GM21723 (cell line): ENCODE data around the gene NBR1.
A peak's percentile ranks its signal among the peaks of the same experiment; 100 is the strongest.
"Not testable (repeated sequence)": the region's sequence is repeated elsewhere in the genome, so short reads cannot be mapped to it uniquely, and the experiment has no call there.

ENCODE experiments used
- ATAC-seq: cut with Tn5 transposase; IDR thresholded peaks from one replicate; pipeline ENCODE4 v1.9.1; 2021; ENCODE audit warnings: mild to moderate bottlenecking, moderate library complexity; ENCODE audit not compliant: unreplicated experiment

Gene NBR1

DNA sequence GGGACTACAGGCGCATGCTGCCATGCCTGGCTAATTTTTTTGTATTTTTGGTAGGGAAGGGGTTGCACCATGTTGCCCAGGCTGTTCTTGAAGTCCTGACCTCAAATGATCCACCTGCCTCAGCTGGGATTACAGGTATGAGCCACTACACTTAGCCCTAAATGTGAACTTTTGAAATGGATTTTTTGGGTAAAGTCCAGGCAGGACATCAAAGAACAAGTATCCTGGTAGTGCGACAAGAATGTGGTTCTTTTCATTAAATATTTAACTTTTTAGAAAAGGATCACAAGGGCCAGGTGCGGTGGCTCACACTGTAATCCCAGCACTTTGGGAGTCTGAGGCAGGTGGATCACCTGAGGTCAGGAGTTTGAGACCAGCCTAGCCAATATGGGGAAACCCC, 15.3 kb upstream of the NBR1 start:
- ATAC-seq, result no peak

DNA sequence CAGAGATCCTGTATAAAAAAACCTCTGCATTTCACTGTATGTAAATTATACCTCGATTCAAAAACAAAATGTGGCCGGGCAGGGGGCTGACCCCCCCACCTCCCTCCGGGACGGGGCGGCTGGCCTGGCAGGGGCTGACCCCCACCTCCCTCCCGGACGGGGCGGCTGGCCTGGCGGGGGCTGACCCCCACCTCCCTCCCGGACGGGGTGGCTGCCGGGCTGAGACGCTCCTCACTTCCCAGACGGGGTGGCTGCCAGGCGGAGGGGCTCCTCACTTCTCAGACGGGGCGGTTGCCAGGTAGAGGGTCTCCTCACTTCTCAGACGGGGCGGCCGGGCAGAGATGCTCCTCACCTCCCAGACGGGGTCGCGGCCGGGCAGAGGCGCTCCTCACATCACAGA, 11.8 kb upstream of the NBR1 start:
- not testable (repeated sequence) for ATAC-seq

DNA sequence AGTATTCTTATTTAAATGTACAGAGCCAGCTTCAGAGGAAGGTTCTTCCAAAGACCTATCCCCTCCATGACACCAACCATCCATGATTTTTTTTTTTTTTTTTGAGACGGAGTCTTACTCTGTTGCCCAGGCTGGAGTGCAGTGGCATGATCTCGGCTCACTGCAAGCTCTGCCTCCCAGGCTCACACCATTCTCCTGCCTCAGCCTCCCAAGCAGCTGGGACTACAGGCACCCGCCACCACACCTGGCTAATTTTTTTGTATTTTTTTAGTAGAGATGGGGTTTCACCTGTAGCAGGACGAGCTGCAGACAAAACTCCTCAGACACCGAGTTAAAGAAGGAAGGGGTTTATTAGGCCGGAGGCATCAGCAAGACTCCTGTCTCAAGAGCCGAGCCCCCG, 11.1 kb upstream of the NBR1 start:
- not testable (repeated sequence) for ATAC-seq

DNA sequence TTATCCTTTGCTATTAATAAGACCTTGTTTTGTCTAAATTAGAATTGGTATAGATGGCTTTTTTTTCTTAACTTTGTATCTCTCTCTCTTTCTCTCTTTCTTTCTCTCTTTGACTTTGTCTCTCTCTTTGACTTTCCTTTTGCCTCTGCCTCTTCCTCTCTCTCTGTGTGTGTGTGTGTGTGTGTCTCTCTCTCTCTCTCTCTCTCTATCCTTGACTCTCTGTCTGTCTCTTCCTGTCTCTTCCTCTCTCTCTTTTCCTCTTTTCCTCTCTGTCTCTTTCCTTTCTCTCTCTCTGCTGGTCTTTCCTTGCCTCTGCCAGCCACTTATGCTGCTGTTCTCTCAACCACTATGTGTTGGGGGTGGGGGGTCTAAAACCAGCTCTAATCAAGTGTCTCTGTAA, 5.0 kb upstream of the NBR1 start:
- ATAC-seq, result not testable (repeated sequence)

DNA sequence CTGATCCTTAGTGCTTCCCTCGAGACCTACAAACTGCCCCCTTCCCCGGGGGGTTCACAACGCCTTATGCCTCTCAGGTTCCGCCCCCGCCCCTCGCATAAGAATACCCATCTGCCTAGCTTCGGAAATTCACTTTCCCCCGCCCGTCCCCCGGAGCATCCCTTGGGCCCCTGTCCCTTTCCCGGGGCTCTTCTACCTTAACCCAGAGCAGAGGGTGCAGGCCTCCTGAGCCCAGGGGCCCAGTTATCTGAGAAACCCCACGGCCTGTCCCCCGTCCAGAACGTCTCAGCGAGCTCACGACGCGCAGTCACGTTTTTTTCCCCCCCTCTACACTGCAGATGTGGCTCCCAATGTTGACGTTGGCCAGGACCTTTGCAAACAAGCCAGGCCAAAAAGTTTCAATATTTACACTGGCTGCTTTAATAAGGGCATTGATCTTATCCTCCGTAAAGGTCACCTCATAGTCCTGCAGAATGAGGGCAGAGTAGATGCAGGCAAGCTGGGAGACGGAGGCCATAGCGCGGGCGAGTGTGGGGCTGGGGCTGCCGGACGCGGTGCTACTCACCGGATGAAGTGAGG, 1.4 kb upstream of the NBR1 start:
- ATAC-seq, result peak; percentile 31

DNA sequence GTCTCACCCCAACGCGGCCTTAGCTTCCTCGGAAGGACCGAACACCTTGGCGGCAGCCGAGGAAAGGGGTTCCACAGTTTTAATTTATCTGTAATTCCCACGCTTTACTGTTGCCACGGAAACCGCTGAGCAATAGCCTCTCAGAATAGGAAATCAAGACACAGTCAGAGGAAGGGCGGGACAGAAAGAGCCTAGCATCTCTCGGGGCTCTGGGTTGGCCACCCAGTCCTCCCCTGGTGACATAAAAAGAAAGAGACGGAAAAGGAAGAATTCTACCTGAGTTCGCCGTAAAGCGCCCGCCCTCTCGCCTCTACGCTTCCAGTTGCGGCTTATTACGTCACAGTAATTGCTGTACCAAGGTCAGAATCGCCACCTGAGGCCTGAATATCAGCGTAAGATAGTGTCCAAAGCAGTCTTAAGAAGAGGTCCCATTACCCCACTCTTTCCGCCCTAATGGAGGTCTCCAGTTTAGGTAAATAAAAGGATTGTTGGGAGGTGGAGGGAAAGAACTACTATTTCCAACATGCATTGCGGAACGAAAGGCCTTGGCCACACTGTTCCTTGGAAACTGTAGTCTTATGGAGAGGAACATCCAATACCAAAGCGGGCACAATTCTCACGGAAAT, 761 bp upstream of the NBR1 start:
- ATAC-seq, result peak; percentile 75

DNA sequence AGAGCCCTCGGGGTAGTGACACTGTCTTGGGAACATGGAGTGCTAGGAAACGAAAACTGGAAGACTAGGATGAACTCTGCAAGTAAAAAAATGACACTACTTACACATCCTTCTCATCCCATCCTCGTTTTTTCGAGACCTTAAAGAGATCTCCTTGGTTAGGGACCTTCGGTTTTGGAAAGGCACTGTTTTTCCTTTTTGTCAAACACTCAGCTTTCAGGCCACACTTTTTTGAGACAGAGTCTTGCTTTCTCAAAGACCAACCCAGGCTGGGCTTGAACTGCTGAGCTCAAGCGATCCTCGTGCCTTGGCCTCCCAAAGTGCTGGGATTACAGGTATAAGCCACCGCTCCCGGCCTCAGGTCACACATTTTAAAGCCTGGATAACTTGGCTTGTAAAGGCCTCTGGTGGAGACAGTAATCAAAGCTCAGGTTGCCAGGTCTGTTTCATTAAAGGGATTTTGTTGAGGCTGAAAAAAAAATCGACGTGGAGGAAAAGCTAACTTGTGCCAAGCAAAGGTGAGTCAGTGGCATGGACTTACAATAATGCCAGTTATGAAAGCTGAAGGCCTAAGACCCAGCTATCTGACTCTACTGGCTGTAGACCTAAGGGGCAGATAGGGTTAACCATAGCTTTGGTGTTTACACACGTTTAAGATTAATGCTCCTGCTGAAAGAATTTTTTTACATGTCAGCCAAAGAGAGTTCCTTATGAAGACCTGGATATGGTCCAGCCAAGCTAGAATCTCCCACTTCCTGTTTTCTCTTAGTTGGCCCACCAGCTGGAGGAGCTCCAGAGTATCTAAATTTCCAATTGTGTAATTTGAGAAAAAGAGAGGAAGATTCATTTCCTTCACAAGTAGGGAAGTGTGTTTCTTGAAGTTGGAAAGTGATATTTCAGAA, 823 bp downstream of the NBR1 start:
- no peak for ATAC-seq

DNA sequence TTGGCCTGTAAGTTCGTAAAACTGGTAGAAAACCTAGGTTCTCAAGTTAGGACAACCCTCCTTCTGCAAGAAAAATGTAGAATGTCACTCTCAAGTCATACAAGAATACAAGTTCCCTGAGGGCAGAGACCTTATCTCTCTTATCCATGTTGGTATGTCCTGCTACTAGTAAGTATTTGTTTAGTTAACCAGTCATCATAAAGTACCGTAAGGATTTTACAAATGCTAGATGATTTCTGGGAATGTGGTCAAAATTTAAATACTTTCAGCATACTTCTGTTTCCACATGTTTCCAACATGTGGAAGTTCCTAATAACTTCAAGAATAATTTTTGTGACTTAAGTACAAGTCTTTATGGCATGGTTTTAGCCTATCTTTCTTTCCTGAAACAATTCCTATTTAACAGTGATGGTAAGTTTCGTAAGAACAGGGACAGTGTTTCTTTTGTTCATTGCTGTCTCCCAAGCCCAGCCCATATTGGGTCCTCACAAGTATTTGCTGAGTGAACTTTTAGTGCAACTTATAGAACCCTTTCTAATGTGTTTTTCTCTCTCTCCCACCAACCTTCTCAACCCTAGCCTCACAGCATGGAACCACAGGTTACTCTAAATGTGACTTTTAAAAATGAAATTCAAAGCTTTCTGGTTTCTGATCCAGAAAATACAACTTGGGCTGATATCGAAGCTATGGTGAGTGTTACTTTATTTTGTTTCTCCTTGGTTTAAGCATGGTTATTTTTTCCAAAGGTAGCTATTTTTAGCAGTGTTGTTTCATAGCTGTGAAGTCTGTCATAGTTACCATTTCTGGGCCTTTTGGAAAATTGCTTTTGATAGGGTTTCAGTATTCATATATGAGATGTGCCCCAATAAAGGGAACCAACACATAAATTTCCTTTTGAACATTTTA, 4.5 kb downstream of the NBR1 start:
- no peak for ATAC-seq

DNA sequence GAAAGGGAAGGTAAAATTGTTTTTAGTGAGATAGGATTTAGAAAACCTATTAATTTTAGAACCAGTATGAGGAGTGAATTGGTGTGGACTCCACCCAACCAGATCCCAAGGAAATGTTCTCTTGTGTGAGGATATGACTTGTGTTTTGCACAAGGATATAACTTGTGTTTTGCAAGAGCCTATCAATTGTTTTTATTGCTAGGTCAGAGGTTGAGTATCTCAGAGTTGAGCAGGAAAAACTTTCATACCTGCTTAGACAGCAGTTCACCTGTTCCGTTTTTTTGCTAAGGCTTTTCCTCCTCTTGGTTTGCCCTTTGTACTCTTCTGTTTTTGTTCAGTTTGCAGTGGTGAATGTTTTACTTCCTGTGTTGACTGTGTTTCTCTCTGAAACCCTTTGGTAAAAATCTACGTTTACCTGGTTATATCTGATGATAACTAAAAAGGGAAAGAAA, 5.1 kb downstream of the NBR1 start:
- no peak for ATAC-seq

DNA sequence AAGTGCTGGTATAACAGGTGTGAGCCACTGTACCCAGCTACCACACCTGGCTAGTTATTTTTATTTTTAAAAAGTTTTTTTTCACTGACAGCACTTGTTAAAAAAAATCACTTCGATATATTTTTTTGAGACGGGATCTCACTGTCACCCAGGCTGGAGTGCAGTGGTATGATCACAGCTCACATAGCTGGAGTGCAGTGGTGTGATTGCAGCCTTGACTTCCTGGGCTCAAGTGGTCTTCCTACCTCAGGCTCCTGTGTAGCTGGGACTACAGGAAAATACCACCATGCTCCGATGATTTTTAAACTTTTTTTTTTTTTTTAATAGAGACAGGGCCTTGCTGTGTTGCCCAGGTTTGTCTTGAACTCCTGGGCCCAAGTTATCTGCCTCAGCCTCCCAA, 12.9 kb downstream of the NBR1 start:
- no peak for ATAC-seq

DNA sequence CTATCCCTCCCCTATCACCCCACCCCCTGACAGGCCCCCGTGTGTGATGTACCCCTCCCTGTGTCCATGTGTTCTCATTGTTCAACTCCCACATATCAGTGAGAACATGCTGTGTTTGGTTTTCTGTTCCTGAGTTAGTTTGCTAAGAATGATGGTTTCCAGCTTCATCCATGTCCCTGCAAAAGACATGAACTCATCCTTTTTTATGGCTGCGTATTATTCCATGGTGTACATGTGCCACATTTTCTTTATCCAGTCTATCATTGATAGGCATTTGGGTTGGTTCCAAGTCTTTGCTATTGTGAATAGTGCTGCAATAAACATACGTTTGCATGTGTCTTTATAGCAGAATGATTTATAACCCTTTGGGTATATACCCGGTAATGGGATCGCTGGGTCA, 15.6 kb downstream of the NBR1 start:
- ATAC-seq, result not testable (repeated sequence)

DNA sequence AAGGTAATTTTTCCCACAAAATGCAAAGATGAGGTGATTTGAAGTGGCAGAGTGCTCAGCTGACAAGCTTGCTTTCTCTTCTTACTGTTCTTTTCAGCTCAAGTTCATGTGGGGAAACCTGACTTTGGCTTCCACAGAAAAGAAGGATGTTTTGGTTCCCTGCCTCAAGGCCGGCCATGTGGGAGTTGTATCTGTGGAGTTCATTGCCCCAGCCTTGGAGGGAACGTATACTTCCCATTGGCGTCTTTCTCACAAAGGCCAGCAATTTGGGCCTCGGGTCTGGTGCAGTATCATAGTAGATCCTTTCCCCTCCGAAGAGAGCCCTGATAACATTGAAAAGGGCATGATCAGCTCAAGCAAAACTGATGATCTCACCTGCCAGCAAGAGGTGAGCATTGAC, 22.2 kb downstream of the NBR1 start:
- ATAC-seq, result no peak

DNA sequence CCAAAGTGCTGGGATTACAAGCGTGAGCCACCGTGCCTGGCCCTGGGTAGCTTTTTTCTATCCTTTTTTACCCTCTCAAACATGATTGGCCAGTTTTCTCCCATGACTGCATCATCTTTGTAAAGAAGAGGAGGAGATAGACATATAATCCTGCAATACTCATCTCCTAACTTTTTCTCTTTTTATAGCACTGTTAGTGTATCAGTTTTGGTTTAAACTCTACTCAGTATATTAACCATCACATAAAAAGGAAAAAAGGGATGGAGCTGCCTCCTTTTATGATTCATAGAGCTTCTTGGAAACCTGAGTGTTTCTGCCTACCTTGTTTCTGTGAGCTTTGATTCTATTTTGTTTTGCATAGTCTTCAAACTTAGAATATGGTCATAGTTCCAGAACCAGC, 28.6 kb downstream of the NBR1 start:
- ATAC-seq, result no peak

DNA sequence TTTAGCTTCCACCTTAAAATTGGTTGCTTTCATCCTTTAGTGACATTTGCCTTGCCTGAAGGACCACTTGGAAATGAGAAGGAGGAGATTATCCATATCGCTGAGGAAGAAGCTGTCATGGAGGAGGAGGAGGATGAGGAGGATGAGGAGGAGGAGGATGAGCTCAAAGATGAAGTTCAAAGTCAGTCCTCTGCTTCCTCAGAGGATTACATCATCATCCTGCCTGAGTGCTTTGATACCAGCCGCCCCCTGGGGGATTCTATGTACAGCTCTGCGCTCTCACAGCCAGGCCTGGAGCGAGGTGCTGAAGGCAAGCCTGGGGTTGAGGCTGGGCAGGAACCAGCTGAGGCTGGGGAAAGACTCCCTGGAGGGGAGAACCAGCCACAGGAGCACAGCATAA, 29.1 kb downstream of the NBR1 start:
- ATAC-seq, result no peak

DNA sequence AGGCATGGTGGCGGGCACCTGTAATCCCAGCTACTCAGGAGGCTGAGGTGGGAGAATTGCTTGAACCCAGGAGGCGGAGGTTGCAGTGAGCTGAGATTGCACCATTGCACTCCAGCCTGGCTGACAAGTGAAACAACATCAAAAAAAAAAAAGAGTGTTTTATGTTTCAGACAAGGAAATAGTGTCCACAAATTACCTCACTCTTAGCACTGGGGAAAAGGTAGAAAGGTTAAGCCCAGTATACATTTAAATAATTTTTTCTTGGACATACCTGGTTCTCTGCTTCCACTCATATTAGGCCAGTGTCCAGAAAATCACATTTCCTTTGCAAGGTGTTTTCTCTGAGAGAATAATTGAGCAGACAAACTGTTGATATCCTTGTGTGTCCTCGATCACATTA, 32.0 kb downstream of the NBR1 start:
- not testable (repeated sequence) for ATAC-seq

DNA sequence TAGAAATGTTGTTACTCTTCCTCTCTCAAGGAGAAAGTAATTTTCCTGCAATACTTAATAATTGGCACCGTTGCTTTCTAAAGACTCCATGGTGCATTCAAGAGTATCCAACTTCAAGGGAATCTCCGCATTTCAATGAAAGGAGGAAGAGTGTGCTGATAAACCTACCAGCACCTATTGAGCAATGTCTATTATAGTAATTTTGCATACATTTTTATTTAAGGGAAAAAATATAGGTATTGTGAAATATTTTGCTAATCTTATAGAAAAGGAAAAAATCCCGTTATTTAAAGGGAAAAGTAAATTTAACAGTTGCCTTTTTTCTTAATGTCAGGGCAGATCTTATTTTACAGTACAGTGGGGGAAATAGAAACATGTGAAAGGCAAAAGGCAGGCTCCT, 39.6 kb downstream of the NBR1 start:
- ATAC-seq, result no peak

DNA sequence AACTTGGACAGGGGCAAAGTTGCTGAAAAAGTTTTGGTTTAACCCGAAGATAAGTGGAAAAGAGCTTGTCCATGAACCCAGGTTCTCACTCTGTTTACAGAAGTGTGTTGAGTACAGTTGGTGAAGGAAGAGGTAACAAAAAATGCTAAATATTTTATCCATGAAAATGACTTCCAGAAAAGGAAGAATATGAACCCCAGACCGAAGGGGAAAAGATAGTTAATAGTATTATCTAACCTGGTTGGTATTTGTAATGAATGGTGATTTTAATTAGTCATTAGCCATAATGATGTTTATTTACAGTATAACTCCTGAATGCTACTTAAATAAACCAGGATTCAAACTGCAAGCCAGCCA, 40.1 kb downstream of the NBR1 start:
- ATAC-seq, result no peak

DNA sequence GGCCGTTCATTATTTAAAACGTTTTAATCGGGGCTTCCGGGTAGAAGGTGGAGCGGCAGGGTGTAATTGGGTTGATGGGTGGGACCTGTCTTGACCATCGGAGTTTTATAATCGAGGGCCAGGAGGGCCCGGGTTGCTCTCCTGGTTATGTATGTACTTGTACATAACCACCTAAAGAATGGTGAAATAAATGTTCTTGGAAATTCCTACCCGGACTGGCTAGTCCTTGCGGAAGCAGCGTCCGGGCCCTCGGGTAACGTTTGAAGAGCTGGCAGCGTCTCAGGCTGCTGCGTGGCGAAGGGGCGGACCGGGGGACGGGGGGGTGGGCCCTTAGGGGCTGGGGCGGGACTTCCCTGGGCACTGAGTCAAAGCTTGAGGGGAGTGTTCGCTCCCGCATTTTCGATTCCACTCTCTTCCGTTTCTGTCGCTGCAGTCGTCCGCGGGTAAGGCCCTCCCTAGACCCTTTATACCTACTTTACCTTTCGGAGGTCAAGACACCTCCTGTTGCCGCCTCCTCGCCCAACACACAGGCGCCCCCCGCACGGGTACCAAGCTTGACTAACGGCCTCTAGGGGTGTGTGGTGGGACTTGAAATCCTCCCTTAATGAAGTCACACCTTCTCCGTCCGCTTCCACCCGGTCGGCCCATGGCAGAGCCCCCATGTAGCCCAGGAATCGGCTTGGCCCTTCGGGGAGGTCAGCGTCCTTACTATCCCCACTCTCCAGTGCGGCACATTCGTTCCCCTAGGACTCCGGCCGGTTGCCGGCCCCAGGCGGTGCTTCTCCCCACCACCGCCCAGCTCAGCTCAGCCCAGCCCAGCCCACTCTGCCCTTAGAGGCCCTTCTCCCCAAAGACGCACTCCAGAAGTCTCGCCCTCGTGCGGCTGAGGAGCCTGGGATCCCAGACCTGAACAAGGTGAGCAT, 40.7 kb downstream of the NBR1 start, which contains the start of gene TMEM106A:
TSS of gene TMEM106A (plus strand) at position 396 of the 923 bp plus-strand sequence. CDS start 1,167 bp downstream, outside the sequence.
- ATAC-seq, result peak; percentile 75

DNA sequence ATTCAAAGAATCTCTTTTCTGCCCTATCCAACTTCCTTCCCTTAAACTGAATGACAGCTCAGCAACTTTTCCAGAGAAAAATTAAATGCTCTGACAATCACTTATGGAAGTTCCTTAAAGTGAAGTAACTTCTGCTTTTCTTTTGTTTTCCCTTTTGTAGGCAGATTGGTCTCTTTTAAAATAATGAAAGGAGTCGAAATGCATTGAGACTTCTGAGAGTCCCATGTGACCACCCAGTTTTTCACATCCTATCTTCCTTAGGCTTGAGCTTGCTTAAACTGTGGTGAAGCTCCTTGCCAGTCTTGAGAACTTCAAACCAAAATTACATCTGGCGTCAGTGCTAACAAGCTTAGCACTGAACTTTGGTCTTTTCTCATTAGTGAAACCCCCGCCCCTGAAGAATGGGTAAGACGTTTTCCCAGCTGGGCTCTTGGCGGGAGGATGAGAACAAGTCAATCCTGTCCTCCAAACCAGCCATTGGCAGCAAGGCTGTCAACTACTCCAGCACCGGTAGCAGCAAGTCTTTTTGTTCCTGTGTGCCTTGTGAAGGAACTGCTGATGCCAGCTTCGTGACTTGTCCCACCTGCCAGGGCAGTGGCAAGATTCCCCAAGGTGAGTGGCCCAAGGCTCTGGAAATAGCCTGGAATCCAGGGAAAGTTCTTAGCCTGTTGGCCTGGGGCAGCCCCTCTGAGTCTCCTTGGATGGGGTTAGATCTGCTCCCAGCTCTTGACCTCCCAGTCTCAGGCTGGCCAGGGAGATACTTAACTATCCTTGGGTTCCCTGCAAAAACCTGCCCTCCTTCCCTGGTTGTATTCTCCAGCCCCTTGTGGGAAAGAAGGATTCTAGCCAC, 41.9 kb downstream of the NBR1 start:
- ATAC-seq, result no peak
